Measurements from ENCODE around the gene CFAP97. TPM values are rescaled to one million over a fixed set of nuclear protein-coding genes. Genes with fewer than 3 reads are reported as not detected.
"Not testable (repeated sequence)": the region's sequence is repeated elsewhere in the genome, so short reads cannot be mapped to it uniquely, and the experiment has no call there.

The CFAP97 gene
- 12.4 and 16.1 TPM in 2 replicates for total RNA-seq

DNA sequence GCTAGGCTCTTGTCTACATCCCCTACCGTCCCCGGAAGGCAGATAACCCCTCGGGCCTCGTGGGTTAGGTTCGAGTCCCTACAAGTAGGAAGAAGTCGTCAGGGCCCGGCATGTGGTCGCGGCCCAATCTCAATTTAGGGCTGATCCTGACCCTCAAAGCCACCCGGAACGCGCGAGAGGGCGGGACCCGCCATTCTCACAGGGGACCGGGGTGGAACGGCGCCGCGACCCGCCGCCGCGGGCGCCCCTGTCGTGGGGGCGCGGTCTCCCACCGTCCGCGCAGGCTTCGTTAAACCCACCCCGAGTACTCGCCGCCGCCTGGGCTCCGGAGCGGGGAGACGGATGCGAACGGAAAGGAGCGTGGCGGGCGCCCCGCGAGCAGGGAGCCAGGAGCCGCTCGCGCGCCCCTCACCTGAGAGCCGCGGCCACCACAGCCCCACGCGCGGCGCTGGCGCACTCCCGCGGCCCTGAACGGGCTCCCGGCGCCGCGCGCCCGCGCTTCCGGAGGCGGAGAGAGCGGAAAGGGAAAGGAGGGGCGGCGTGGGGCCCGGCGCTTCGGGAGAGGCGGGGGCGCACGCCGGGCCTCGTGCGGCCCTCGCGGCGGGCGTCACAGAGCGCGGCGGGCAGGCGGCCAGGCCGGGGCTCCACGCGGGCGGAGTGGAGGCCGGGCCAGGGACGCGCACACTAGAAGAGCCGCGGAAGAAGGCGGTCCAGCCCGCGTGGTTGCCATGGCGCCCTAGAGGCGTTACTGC lies at the start of gene CFAP97:
TSS of gene CFAP97 (minus strand) at position 515 of the 752 bp plus-strand sequence. CDS start 12,804 bp downstream, outside the sequence.
- no peak for DNase-seq (ENCODE audit: extremely low read depth, low read depth, low spot score)

DNA sequence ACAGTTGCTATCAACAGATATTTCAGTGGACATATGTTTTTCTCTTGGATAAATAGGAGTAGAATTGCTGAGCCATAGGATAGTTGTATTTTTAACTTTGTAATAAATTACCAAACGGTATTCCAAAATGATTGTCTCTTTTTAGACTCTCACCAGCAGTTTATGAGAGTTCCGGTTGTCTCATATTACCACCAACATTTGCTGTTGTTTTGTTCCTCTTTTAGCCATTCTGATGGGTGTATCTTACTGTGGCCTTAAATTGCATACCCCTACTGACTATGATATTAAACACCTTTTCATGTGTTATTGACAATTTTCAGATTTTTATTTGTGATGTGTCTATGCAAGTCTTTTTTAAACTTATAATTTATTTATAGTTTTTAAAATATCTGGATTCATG lies 45.3 kb upstream of the CFAP97 start:
- no peak for DNase-seq (ENCODE audit: extremely low read depth, low read depth, low spot score)

DNA sequence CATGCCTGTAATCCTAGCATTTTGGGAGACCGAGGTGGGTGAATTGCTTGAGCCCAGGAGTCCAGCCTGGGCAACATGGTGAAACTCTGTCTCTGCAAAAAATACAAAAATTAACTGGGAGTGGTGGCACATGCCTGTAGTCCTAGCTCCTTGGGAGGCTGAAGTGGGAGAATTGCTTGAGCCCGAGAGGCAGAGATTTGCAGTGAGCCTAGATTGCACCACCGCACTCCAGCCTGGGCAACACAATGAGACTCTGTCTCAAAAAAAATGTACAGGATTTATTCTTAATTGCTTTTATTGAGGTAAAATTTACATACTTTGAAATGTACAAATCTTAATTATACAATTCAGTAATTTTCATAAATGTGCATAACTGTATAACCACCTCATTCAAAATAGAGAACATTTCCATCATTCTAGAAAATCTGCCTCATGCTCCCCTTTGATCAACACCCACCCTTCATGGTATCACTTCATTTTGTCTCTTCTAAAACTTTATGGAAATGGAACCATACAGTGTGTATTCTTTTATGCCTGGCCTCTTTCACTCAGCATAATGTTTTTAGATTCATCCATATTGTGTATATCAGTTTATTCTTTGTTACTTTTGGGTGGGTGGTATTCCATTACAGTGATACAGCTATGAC lies 44.7 kb upstream of the CFAP97 start:
- no peak for DNase-seq (ENCODE audit: extremely low read depth, low read depth, low spot score)

DNA sequence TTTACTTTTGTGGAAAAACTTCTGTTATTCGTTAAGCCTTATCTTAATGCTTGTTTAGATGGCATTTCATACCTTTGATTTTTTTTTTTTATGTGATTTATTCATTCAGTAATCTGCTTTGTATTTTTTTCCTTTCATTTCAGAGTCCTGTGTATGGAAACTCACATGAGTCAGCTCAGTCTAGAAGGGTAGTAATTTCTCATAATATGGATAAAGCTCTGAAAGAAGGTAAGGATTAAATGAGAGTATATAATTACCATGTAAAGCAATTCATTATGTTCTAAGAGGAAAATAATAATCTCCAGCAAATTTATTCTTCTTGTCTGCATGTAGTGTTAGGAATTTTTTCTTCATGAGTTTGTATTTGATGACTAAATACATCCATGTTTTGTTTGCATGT lies 43.4 kb upstream of the CFAP97 start:
- DNase-seq (ENCODE audit: extremely low read depth, low read depth, low spot score) = no peak

DNA sequence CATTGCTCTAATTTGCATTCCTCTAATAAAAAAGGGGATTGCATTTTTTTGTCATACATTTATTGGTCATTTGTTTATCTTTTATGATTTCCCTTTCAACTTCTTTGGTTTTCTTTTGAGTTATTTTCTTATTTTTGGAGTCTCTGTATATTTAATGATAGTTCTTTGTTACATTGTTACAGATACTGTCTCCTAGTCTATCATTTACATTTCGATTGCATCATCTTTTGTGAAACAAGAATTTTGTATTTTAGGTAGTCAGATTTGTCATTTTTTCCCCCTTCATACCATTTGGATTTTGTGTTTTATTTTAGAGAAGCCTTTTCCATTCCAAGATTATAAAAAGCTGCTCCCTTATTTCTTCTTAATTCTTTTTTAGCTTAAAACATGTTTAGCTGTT lies 42.7 kb upstream of the CFAP97 start:
- no peak for DNase-seq (ENCODE audit: extremely low read depth, low read depth, low spot score)

DNA sequence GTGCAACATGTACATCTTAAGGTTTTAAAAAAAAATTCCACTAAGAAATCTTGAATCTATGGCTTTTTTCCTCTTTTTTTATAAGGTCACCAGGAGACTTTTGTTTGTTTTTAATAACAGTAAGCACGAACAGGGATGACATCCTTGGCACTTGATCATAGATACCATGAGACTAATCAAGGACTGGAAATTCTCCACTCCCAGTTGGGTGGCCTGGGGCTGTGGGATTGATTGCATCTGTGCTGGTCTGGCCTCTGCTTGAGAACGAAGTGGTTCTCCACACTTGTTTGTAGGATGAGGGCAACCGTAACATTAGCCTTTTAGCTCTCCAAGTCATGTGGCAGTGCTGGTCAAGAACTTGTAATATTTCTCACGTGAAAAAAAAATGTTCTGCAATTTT lies 41.0 kb upstream of the CFAP97 start:
- DNase-seq (ENCODE audit: extremely low read depth, low read depth, low spot score) = no peak

DNA sequence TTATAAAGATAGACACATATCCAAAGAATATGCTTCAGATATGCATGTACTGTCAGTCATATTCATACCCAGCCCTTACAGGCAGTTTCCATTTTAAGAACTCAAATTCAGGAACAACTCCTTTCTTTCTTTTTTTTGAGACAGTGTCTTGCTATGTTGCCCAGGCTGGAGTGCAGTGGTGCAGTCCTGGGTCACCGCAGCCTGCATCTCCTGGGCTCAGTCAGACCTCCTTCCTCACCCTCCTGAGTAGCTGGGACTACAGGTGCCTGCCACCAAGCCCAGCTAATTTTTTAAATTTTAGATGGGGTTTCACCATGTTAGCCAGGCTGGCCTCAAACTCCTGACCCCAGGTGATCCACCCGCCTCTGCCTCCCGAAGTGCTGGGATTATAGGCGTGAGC lies 40.1 kb upstream of the CFAP97 start:
- no peak for DNase-seq (ENCODE audit: extremely low read depth, low read depth, low spot score)

DNA sequence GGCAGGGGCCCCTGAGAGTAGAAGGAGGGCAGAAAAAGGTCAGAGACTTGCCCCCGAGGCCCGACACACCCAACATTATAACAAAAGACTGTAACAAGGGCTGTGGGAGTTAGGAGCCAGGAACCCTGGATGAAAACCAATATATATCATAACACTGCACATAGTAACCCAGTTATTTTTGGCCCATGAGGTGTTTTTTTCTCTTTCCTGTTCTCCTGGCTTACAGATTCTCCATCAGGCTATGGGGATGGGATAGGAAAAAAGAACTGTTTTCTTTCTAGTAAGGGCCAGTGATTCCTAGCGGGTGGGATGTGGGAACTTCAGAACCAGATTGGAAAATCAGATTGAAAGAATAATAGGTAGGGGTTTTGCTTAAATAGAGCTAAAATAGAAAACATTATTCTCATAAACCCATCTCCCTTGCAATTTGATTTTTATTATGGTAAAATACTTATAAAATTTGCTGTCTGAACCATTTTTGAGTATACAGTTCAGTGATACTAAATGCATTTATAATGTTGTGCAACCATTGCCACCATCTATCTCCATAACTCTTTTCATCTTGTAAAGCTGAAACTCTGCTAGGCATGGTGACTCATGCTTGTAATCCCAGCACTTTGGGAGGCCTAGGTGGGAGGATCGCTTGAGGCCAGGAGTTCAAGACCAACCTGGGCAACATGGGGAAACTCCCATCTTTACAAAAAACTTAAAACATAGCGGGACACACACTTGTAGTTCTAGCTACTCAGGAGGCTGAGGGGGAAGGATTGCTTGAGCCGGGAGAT lies 39.1 kb upstream of the CFAP97 start:
- DNase-seq (ENCODE audit: extremely low read depth, low read depth, low spot score) = no peak

DNA sequence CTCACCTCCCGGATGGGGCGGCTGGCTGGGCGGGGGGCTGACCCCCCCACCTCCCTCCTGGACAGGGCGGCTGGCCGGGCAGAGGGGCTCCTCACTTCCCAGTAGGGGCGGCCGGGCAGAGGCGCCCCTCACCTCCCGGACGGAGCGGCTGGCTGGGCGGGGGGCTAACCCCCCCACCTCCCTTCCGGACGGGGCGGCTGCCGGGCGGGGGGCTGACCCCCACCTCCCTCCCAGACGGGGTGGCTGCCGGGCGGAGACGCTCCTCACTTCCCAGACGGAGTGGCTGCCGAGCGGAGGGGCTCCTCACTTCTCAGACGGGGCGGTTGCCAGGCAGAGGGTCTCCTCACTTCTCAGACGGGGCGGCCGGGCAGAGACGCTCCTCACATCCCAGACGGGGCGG lies 36.7 kb upstream of the CFAP97 start:
- not testable (repeated sequence) for DNase-seq (ENCODE audit: extremely low read depth, low read depth, low spot score)

DNA sequence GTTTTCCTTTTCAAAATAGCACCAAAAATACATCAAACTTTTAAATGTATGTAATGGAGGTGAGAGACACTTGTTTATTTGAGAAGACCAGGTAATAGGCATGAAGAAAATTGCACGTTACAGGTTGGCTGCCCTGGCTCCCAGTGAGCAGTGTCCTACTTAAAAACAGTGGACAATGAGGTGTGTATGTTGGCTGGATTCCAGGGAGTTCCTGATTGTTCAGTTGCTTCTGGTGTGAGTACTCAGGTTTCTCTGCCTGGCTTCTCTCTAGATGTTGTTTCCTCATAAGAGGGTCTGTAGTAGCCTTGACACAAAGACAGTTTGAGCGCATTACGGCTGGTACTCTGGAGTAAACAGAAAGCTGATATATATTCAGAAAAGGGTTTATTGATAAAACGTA lies 35.0 kb upstream of the CFAP97 start:
- DNase-seq (ENCODE audit: extremely low read depth, low read depth, low spot score) = no peak

DNA sequence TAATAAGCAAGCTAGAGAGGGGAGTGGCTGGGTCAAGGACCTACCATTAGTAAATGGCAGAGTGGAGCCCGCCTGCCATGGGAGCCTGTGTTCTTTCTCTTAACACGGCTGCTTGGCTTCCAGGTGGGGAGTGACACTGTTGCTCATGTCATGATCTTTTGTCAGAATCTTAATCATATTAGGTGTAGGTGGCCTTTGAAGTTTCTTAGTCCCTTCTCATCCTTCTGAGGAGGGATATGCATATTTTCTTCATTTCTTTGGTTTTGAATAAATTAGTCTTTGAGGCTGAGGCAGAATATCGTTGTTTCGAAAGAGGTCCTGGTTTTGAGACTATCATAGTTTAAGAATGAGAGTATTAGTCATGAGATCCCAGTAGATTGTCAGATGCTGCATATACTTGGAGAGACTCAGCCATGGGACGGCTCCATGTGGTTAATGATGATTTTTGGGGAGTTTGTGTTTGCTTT lies 34.4 kb upstream of the CFAP97 start:
- no peak for DNase-seq (ENCODE audit: extremely low read depth, low read depth, low spot score)

DNA sequence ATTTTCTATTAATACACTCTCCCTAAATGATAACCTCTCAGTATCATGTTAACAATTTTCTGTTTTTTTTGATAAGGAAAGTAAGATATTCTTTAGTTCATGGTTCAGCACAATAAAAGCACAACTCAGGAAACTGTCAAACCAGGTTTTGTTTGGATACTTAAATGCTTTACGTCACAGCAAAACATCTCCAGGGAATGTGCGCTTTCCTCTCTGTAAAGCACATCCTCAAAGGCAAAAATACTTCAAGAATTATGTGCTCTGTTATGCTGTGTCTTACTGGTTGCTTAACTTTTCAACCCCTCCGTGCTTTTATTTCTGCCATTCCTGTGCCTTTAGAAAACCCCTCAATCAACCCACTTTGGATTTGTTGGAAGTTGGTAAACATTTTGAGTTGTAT lies 33.4 kb upstream of the CFAP97 start:
- DNase-seq (ENCODE audit: extremely low read depth, low read depth, low spot score) = no peak

DNA sequence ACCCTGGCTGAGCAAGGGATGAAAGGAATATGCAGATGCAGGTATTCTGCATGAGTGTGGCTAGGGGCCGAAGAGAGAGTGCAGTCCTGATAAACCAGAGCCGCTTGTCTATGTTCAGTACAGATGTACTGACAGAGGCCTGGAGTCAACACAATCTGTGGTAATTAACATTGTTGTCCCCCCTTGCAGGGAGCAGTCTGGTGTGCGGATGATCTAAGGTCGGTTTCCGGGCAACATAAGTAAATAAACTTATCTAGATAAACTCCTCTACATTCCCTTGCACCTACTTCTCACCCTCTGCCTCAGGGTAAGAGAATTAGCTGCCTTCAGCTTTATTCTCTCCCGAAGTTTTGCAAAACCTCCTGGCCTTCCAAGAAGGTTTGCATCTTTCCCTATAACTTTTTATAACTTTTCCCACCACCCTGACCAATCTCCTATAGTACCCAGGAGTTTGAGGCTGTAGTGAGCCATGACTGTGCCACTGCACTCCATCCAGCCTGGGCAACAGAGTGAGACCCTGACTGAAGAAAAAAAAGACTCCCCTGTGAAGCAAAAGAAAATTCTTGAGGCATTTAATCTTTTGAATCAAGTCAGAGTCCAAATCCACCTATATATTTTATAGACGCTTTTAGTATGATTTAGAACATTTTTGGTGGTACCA lies 32.2 kb upstream of the CFAP97 start:
- no peak for DNase-seq (ENCODE audit: extremely low read depth, low read depth, low spot score)

DNA sequence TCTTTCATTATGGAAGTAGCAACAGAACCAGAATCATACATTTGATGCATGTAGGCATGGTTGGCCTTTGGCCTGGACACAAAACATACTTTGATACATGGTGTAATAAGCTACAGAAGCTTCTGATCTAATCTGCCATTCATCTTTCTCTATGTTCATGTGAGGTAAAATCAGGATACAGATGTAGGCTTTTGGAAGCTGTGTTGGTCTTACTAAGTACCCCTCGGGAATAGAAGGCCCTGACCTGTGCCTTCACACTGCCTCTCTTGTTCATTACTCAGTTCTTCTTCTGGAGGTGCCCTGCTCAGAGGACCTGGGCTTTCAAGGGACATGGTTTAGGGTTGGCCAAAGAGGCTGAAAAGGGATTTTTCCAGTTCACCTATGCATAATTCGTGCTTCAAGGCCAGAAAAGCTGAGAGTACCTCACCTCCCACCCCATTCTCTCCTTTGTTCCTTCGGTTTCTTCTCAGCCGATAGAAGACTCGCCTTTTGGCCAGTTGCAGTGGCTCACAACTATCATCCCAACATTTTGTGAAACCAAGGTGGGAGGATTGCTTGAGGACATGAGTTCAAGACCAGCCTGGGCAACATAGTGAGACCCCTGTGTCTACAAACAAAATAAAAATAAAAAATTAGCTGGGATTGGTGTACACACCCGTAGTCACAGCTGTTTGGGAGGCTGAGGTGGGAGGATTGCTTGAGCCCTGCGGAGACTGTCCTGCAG lies 31.5 kb upstream of the CFAP97 start:
- no peak for DNase-seq (ENCODE audit: extremely low read depth, low read depth, low spot score)

DNA sequence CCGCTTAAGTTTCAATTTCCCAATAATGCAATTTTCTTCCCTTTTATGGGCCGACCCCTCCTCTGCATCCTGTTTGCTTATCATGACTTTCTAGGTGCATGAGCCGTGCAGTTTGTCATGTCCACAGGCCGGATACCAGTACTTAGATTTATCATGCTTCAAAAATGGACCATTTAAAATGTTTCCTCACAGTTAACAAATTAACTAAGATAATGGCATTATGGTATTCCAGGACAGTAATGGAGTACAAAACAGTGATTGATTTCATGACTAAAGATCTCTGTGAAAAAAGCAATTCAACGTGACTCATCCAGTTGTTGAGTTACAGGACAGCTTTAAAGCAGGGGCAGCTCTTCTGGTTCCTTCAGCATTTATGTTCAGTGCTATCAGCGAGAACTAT lies 28.6 kb upstream of the CFAP97 start:
- no peak for DNase-seq (ENCODE audit: extremely low read depth, low read depth, low spot score)

DNA sequence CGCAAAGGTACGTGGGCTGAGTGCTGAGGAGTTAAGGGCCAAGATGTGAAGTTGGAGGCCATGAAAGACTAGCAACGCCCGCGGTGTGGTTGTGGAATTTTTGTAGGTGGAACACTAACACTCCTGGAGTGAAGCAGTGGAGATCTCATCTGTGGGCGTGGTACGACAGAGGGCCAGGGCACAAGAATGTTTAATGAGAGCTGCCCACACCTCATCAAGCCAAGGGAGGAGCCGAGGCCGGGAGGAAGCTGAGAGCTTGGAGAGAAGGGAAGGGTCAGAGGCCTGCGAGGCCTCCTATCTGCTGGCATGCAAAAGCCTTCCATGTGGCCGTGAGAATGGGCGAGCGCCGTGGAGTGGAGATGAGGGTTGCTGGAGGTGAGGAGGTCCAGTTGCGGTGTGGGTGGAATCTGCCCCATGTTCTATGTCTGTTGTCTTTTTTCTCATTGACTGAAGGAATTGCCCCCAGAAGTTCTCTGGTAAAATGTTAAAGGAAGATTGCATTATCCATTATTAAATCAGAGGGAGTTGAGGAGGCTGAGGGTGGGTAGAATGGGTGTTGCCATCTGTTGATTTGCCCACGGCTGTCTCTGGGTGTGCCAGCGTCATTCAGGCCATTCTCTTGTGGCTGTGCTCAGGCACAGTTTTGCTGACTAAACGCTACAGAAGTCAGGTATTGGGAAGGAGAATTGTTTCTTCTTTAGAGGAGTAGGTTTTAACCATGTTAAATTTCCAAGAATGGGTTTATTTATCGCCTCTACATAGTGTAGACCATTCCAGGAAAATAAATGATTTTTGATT lies 25.4 kb upstream of the CFAP97 start:
- DNase-seq (ENCODE audit: extremely low read depth, low read depth, low spot score) = no peak

DNA sequence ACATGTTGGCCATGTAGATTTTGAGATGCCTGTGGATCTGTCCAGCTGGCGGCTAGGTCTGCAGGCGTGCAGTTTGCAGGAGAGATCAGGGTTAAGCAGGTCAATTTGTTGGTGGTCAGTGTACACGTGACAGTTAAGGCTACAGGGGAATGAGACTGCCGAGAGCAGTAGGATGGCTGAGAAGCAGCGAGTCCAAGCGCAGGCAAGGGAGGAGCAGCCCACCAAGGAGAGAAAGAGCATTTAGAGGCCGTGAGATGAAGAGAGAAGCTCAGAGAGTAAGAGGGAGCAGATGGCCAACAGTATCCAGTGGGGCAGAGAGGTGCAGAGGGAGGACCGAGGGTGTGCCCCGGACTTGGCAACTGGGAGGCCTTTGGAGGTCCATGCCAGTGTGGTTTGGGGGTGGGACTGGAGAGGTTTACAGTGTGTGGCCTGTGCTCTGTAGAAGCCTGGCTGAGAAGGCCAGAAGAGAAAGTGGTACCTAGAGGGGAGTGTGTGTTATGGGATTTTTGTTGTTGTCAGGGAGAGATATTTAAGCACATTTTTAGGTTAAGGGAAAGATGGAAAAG lies 24.0 kb upstream of the CFAP97 start:
- no peak for DNase-seq (ENCODE audit: extremely low read depth, low read depth, low spot score)

DNA sequence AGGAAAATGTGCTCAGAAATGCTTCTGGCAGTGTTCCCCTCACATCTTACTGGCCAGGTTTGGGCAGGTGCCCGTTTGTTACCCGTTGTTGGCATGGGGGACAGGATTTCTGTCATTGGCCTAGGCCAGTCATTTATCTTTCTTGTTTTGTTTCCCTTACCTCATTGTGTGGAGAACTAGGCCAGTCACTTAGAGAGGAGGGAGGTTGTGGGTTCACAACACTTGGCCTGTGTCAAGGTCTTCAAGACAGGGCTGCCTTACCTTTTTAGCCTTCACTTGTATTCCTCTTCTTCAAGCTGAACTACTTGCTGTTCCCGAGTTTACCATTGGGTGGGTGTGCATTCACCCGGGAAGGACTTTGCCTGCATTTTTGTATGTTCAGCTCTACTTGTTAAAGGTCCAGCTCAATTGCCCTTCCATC lies 23.3 kb upstream of the CFAP97 start:
- no peak for DNase-seq (ENCODE audit: extremely low read depth, low read depth, low spot score)

DNA sequence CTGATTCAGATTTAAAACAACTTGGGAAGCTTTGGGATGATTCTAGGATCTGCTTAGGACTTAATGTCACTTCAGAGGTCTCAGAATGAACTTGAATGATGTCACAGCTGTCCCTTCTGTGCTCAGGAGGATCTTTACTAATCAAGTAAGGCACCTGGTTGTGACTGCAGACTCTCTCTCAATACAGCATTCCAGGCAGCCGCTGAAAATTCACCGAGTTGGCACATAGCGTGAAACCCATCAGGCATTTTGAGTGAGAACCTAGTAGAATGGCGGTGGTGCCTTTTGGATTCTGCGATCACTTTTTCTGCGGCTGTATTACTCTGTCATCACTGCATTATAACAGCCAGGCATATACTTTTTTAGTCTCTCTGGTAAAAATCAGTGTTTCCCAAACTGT lies 22.1 kb upstream of the CFAP97 start:
- DNase-seq (ENCODE audit: extremely low read depth, low read depth, low spot score) = no peak

Measured in glomerular endothelial cell (primary cell).